Measurements from ENCODE around the gene NEDD8.
A peak's percentile ranks its signal among the peaks of the same experiment; 100 is the strongest.

The NEDD8 gene

GRCh38 chr14:24238527-24239037, 6.4 kb upstream of the NEDD8 start:
- TF ChIP-seq, protein P1, sequence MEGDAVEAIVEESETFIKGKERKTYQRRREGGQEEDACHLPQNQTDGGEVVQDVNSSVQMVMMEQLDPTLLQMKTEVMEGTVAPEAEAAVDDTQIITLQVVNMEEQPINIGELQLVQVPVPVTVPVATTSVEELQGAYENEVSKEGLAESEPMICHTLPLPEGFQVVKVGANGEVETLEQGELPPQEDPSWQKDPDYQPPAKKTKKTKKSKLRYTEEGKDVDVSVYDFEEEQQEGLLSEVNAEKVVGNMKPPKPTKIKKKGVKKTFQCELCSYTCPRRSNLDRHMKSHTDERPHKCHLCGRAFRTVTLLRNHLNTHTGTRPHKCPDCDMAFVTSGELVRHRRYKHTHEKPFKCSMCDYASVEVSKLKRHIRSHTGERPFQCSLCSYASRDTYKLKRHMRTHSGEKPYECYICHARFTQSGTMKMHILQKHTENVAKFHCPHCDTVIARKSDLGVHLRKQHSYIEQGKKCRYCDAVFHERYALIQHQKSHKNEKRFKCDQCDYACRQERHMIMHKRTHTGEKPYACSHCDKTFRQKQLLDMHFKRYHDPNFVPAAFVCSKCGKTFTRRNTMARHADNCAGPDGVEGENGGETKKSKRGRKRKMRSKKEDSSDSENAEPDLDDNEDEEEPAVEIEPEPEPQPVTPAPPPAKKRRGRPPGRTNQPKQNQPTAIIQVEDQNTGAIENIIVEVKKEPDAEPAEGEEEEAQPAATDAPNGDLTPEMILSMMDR (conservative IDR thresholded peaks at IDR 0.05; ENCODE audit: low read length) = no peak
- H3K4me3 ChIP-seq (ENCODE audit: low read length) = no peak overlapping the region
- DNase-seq (ENCODE audit: low read depth) = no peak

DNA sequence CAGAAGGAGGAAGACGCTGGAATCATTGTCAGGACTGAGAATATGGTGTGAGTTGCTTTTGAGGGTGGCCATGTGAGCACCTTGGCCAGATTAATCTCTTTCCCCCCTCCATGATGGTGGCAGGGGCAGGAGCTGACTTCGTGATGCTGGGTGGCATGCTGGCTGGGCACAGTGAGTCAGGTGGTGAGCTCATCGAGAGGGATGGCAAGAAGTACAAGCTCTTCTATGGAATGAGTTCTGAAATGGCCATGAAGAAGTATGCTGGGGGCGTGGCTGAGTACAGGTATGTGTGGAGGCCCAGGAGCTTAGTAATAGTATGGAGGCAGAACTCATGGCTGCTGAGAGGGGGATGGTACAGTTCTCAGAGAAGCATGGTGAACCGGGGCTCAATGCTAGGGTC, 6.0 kb upstream of the NEDD8 start:
- H3K4me3 ChIP-seq (ENCODE audit: low read length) = no peak overlapping the region
- TF ChIP-seq, protein P1 (conservative IDR thresholded peaks at IDR 0.05; ENCODE audit: low read length) = no peak
- DNase-seq (ENCODE audit: low read depth) = no peak

DNA sequence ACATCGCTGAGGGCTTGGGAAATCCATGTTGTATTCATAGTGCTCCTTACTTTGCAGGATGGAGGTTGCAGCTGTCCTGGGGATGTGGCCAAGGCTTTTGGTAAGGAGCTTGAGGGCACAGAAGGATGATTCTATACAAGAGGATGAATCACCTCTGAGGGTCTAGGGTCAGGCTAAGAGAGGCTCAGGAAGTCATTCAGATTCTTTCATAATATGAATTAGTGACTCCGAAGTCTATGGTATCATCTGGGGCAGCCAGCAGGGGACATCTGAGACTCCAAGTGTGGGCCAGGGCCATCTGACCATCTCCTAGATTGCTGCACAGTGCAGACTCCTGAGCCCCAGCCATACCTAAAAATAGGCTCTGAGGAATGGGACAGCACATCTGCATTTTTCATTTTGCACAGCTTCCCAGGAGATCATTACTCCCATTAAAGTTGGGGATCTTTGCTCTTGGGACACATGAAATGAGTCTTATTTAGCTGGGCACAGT, 5.3 kb upstream of the NEDD8 start:
- TF ChIP-seq, protein P1 (conservative IDR thresholded peaks at IDR 0.05; ENCODE audit: low read length) = no peak
- DNase-seq (ENCODE audit: low read depth) = peak; percentile 17
- H3K4me3 ChIP-seq (ENCODE audit: low read length) = no peak overlapping the region

DNA sequence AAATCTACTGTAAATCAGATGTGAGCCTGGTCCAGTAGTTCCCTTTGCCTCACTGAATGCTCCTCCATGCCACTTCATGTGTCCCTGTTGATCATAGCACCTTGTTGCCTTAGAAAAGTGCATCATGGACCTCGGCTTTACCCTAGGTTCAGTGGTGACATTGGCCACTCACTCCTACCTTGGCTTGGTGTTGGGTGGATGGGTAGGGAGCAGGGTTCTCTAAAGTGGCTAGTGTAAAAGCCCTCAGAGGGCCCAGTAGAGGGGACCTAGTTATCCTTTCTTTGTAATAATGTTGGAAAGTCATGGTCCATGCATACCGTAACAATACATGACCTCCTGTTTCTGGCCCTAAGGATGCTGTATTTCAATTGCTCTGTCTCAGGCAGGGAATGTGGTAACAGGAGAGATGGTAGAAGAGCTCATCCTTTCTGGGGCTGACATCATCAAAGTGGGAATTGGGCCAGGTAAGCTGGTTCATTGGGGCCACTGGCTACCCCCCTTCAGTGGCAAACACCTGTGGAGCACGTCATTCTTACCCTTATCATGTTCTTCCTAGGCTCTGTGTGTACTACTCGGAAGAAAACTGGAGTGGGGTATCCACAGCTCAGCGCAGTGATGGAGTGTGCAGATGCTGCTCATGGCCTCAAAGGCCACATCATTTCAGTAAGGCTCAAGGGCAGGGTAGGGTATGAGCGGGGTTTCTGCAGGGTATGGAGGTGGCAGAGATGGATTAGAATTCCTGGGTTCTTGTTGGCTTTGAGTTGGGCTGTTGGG, 4.7 kb upstream of the NEDD8 start:
- DNase-seq (ENCODE audit: low read depth) = no peak
- TF ChIP-seq, protein P1 (conservative IDR thresholded peaks at IDR 0.05; ENCODE audit: low read length) = no peak
- H3K4me3 ChIP-seq (ENCODE audit: low read length) = no peak overlapping the region

DNA sequence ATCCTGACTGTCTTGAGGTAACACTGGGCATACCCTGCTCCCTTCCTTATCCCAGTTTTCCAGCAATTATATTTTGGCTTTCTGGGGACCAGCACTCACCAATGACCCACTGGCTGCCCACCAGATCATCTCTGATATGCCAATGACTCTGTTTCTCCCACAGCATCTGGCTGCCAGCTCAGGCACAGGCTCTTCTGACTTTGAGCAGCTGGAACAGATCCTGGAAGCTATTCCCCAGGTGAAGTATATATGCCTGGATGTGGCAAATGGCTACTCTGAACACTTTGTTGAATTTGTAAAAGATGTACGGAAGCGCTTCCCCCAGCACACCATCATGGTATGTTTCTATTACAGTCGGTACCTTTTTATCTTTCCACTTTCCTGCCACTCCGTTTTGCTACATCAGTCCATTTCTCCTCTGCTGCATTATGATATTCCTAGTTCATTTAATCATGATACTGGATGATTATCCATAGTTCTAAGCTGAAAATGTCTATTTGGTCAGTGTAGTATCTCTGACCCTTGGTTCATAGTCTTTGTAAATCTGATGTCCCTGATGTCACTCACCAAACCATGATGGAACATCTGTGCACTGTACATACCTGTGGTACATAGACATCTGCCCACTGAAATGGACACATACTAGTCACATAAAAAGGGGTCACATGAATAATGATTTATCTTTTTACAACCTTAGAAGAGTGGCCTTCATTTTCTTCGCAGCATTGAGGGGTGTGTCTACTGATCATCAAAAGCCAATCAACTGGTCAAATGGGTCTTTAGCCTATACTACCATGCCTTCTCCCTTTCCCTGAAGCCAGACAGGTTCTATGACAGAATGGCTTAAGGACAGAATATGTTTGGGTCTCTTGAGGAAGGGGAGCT, 3.9 kb upstream of the NEDD8 start:
- TF ChIP-seq, protein P1 (conservative IDR thresholded peaks at IDR 0.05; ENCODE audit: low read length) = no peak
- DNase-seq (ENCODE audit: low read depth) = no peak
- H3K4me3 ChIP-seq (ENCODE audit: low read length) = no peak overlapping the region

GRCh38 chr14:24234095-24235005, 2.2 kb upstream of the NEDD8 start:
- DNase-seq (ENCODE audit: low read depth) = no peak
- TF ChIP-seq, protein P1 (conservative IDR thresholded peaks at IDR 0.05; ENCODE audit: low read length) = no peak
- H3K4me3 ChIP-seq (ENCODE audit: low read length) = no peak overlapping the region

Data from AG10803 (cell line).